NCI-H1105 (cell line): ENCODE measurements around the gene ASGR1.
"Not testable (repeated sequence)": the region's sequence is repeated elsewhere in the genome, so short reads cannot be mapped to it uniquely, and the experiment has no call there.

Experiments used
- DNase-seq: peaks from one replicate; lab custom pipeline; 2025; lab: John Stamatoyannopoulos, UW

Gene ASGR1

GRCh38 chr17:7158424-7158823, 20.7 kb downstream of the ASGR1 start:
- DNase-seq = not testable (repeated sequence)

GRCh38 chr17:7156342-7156940, 22.7 kb downstream of the ASGR1 start:
- no peak for DNase-seq

- DNase-seq = no peak
Observed at GRCh38 chr17:7147772-7148171, 31.4 kb downstream of the ASGR1 start.

GRCh38 chr17:7146115-7146514, 33.1 kb downstream of the ASGR1 start:
- no peak for DNase-seq

GRCh38 chr17:7144213-7144612, 35.0 kb downstream of the ASGR1 start:
- no peak for DNase-seq

GRCh38 chr17:7141824-7142223, 37.3 kb downstream of the ASGR1 start:
- DNase-seq = no peak

GRCh38 chr17:7139400-7139799, 39.8 kb downstream of the ASGR1 start:
- DNase-seq = no peak

- DNase-seq = no peak
Observed at GRCh38 chr17:7138800-7139381, 40.3 kb downstream of the ASGR1 start.

GRCh38 chr17:7137171-7137943, 41.8 kb downstream of the ASGR1 start:
- no peak for DNase-seq

GRCh38 chr17:7136266-7136877, 42.8 kb downstream of the ASGR1 start:
- peak; percentile 69 for DNase-seq

GRCh38 chr17:7133916-7134315, 45.3 kb downstream of the ASGR1 start:
- no peak for DNase-seq

- DNase-seq = no peak
Observed at GRCh38 chr17:7133424-7133823, 45.7 kb downstream of the ASGR1 start.

- DNase-seq = no peak
Observed at GRCh38 chr17:7132511-7133094, 46.6 kb downstream of the ASGR1 start.

- DNase-seq = no peak
Observed at GRCh38 chr17:7131423-7131791, 47.8 kb downstream of the ASGR1 start.

GRCh38 chr17:7130621-7131422, 48.3 kb downstream of the ASGR1 start:
- DNase-seq = no peak

- no peak for DNase-seq
Observed at GRCh38 chr17:7129311-7129710, 49.9 kb downstream of the ASGR1 start.

- DNase-seq = no peak
Observed at GRCh38 chr17:7128160-7128559, 51.0 kb downstream of the ASGR1 start.

- DNase-seq = not testable (repeated sequence)
Observed at GRCh38 chr17:7127501-7127900, 51.7 kb downstream of the ASGR1 start.

GRCh38 chr17:7126386-7126785, 52.8 kb downstream of the ASGR1 start:
- DNase-seq = not testable (repeated sequence)

GRCh38 chr17:7124923-7125322, 54.2 kb downstream of the ASGR1 start:
- DNase-seq = no peak

- DNase-seq = no peak
Observed at GRCh38 chr17:7123844-7124243, 55.3 kb downstream of the ASGR1 start.
